Endothelial cell of umbilical vein (primary cell): ENCODE results near the gene FUNDC1. TPM values are rescaled to one million over a fixed set of nuclear protein-coding genes. Genes with fewer than 3 reads are reported as not detected.

ENCODE experiments used
- BruUV-seq: library from RNA; stranded (reverse); fragments of 400-500 nt; replicated peaks from 2 replicates; lab custom pipeline; 2021; lab: Mats Ljungman, UMichigan
- CTCF ChIA-PET: fragments of 300-600, 350-600 bp; sonication (Branson Sonifier 250); formaldehyde crosslinking; loops from one replicate; lab custom pipeline; 2021; ENCODE audit warnings: antibody characterized with exemption, inconsistent platforms; lab: Charles Lee
- POLR2A ChIA-PET: fragments of 300-600, 350-600 bp; sonication (Branson Sonifier 250); formaldehyde crosslinking; loops from one replicate; lab custom pipeline; 2021; ENCODE audit warnings: antibody characterized with exemption, inconsistent platforms; lab: Charles Lee
- DNase-seq: peaks from one replicate; pipeline ENCODE4 v3.0.0-alpha.2; 2011; ENCODE audit warnings: low read depth, low spot score
- FAIRE-seq: peaks from 2 replicates; lab custom pipeline; 2011; peaks lifted over from hg19 to GRCh38; lab: Jason Lieb, UNC
- H2AFZ ChIP-seq: 2 replicates; pipeline ENCODE4 v1.6.0; 2012; ENCODE audit warnings: low read depth, low read length, control low read depth, inconsistent platforms
- H3K27ac ChIP-seq: 2 replicates; pipeline ENCODE4 v1.5.1; 2011; ENCODE audit warnings: low read depth, mild to moderate bottlenecking, control low read depth, low read length, moderate library complexity; ENCODE audit not compliant: insufficient read depth
- H3K27me3 ChIP-seq, 2 experiments: 2 replicates each; pipeline versions ENCODE4 v1.6.0 to v1.6.1; 2011; ENCODE audit warnings: low read length in 2 of 2, mixed read lengths in 1 of 2; ENCODE audit not compliant: control insufficient read depth in 2 of 2, insufficient read depth in 2 of 2
- H3K36me3 ChIP-seq, 2 experiments: 2 replicates in 1 of 2; 3 replicates in 1 of 2; pipeline ENCODE4 v1.5.1; 2011; ENCODE audit warnings: low read length in 2 of 2, mild to moderate bottlenecking in 1 of 2, moderate library complexity in 1 of 2; ENCODE audit not compliant: control insufficient read depth in 2 of 2, insufficient read depth in 2 of 2; ENCODE audit errors: extremely low read depth in 1 of 2
- H3K4me1 ChIP-seq: 3 replicates; pipeline ENCODE4 v1.5.1; 2011; ENCODE audit warnings: mild to moderate bottlenecking, low read length; ENCODE audit not compliant: control insufficient read depth, insufficient read depth; ENCODE audit errors: extremely low read depth
- H3K4me2 ChIP-seq: 2 replicates; pipeline ENCODE4 v1.6.1; 2011; ENCODE audit warnings: low read length, control low read depth, mixed read lengths; ENCODE audit not compliant: insufficient read depth
- H3K4me3 ChIP-seq, 3 experiments: fragments of 200-600 bp in 1 of 3; sonication (generic), shearing (Covaris generic) in 1 of 3; replicated peaks in 1 of 3; 2 replicates each; pipeline ENCODE4 v1.5.1; 2011 to 2016; ENCODE audit warnings: control low read depth in 3 of 3, low read length in 3 of 3, mild to moderate bottlenecking in 2 of 3, inconsistent platforms in 1 of 3, low read depth in 1 of 3, moderate library complexity in 1 of 3; ENCODE audit not compliant: insufficient read depth in 1 of 3
- H3K79me2 ChIP-seq: 2 replicates; pipeline ENCODE4 v1.6.0; 2012; ENCODE audit warnings: low read length, inconsistent platforms; ENCODE audit not compliant: control insufficient read depth, insufficient read depth
- H3K9ac ChIP-seq: replicated peaks from 2 replicates; pipeline ENCODE3; 2011; ENCODE audit warnings: low read length, control low read depth; ENCODE audit not compliant: insufficient read depth; ENCODE audit errors: extremely low read depth
- H3K9me1 ChIP-seq: replicated peaks from 3 replicates; pipeline ENCODE4 v1.6.0; 2011; ENCODE audit warnings: mild to moderate bottlenecking, low read length; ENCODE audit not compliant: control insufficient read depth, insufficient read depth; ENCODE audit errors: extremely low read depth
- H3K9me3 ChIP-seq: replicated peaks from 2 replicates; pipeline ENCODE4 v1.5.1; 2012; ENCODE audit warnings: low read length, inconsistent platforms; ENCODE audit not compliant: control insufficient read depth, insufficient read depth
- H4K20me1 ChIP-seq: replicated peaks from 2 replicates; pipeline ENCODE3; 2011; ENCODE audit warnings: mild to moderate bottlenecking, low read length; ENCODE audit not compliant: control insufficient read depth, insufficient read depth; ENCODE audit errors: extremely low read depth
- CTCF ChIP-seq, 2 donors: IDR thresholded peaks; 1 replicate in 1 of 2; 2 replicates in 1 of 2; pipeline ENCODE4 v1.5.1; 2011; ENCODE audit warnings: low read length in 2 of 2, mild to moderate bottlenecking in 2 of 2, moderate library complexity in 2 of 2, control low read depth in 1 of 2, inconsistent platforms in 1 of 2, low read depth in 1 of 2; ENCODE audit not compliant: insufficient read depth in 1 of 2; ENCODE audit errors: extremely low read depth in 1 of 2
- EZH2 ChIP-seq: IDR thresholded peaks from 2 replicates; pipeline ENCODE4 v1.6.1; 2012; ENCODE audit warnings: borderline replicate concordance, low read depth, mild to moderate bottlenecking, moderate library complexity, low read length, inconsistent platforms; ENCODE audit not compliant: severe bottlenecking
- FOS ChIP-seq: IDR thresholded peaks from 2 replicates; pipeline ENCODE4 v1.6.1; 2011; ENCODE audit warnings: mild to moderate bottlenecking, low read length, moderate library complexity, borderline replicate concordance; ENCODE audit not compliant: insufficient read depth
- GATA2 ChIP-seq: IDR thresholded peaks from 2 replicates; pipeline ENCODE4 v1.7.0; 2011; ENCODE audit warnings: low read depth, mild to moderate bottlenecking, moderate library complexity, mixed read lengths, low read length; ENCODE audit not compliant: insufficient read length, insufficient read depth
- JUN ChIP-seq: IDR thresholded peaks from 2 replicates; pipeline ENCODE4 v1.6.1; 2011; ENCODE audit warnings: borderline replicate concordance, low read depth; ENCODE audit not compliant: insufficient read length, insufficient read depth
- MAX ChIP-seq: IDR thresholded peaks from 2 replicates; pipeline ENCODE4 v1.6.1; 2011; ENCODE audit not compliant: insufficient read depth, insufficient read length
- MYC ChIP-seq: IDR thresholded peaks from one replicate; pipeline ENCODE4 v1.6.1; 2011; ENCODE audit warnings: mild to moderate bottlenecking, low read depth, low read length
- POLR2A ChIP-seq: IDR thresholded peaks from 2 replicates; pipeline ENCODE4 v1.6.1; 2012; ENCODE audit warnings: low read depth, mild to moderate bottlenecking, control low read depth, low read length
- POLR2AphosphoS5 ChIP-seq: IDR thresholded peaks from 2 replicates; pipeline ENCODE4 v1.6.1; 2012; ENCODE audit warnings: low read depth, mild to moderate bottlenecking, control low read depth, low read length, moderate library complexity; ENCODE audit not compliant: insufficient read depth
- dilution Hi-C: fragments of 300-500 bp; cut with MboI; formaldehyde crosslinking; loops from one replicate; pipeline ENCODE4 v1.15.0; 2019; ENCODE audit warnings: low sequenced_read_pairs; ENCODE audit not compliant: extremely low pct_ligation_motif_present
- intact Hi-C: fragments of 100-400 bp; cut with micrococcal nuclease; formaldehyde crosslinking; loops from one replicate; pipeline ENCODE4 v1.10.0; 2022
- polyA plus RNA-seq, 4 experiments: library from polyadenylated mRNA; depleted of rRNA in 3 of 4; stranded (reverse) in 3 of 4; unstranded in 1 of 4; fragments of >200 nt; gene quantifications; 2 replicates each; pipeline versions ENCODE4 v1.2.1 to v1.2.3, GENCODE V29; 2011 to 2012; ENCODE audit warnings: missing spikeins in 1 of 4
- total RNA-seq: library from RNA; stranded (reverse); gene quantifications from 2 replicates; pipeline ENCODE4 v1.2.3, GENCODE V29; 2021

Gene FUNDC1
- total and polyA plus RNA-seq, 2 donors (not counting 3 experiments of a cell fraction or from before 2014, with no cell fraction given): 10.2 to 15.4 TPM

- no TSS peak for BruUV-seq
- Histone ChIP-seq H2AFZ (no peak overlapping the region), H3K9me3 (no peaks in the 10 kb centered on the region), H3K27ac (no peak overlapping the region), H3K79me2 (no peaks in the 10 kb centered on the region), H3K36me3 (no peaks in the 10 kb centered on the region), H3K9me1 (no peaks in the 10 kb centered on the region), H4K20me1 (no peaks in the 10 kb centered on the region), H3K4me3 (no peak overlapping the region), H3K9ac (no peak overlapping the region), H3K4me2 (no peak overlapping the region), H3K27me3 (no peaks in the 10 kb centered on the region), H3K4me1 (no peaks in the 10 kb centered on the region)
- FAIRE-seq (no peak), DNase-seq (no peak)
- TF ChIP-seq EZH2: no peak
- no peak for TF ChIP-seq FOS
- TF ChIP-seq MYC: no peak
- no peak for TF ChIP-seq POLR2AphosphoS5
- TF ChIP-seq JUN: no peak
- TF ChIP-seq GATA2: no peak
- TF ChIP-seq CTCF (IDR thresholded peaks at IDR 0.05; ENCODE audit: extremely low read depth in 1 of 2, insufficient read depth in 1 of 2, low read depth in 1 of 2, low read length in 2 of 2): no peak
- TF ChIP-seq MAX: no peak
- TF ChIP-seq POLR2A: no peak
- CTCF ChIA-PET: no interaction called here
- POLR2A ChIA-PET: no interaction called here
- dilution Hi-C loops: no loop called here
- intact Hi-C loops: no loop called here
Observed at GRCh38 chrX:44585866-44586265, 43.2 kb upstream of the FUNDC1 start.
